ENCODE measurements around the gene FHIT. TPM values are rescaled to one million over a fixed set of nuclear protein-coding genes. Genes with fewer than 3 reads are reported as not detected.

The FHIT gene
- total RNA-seq, 4 donors from 2014 or later = 7.5 to 20.1 (median 13.5) TPM

DNA sequence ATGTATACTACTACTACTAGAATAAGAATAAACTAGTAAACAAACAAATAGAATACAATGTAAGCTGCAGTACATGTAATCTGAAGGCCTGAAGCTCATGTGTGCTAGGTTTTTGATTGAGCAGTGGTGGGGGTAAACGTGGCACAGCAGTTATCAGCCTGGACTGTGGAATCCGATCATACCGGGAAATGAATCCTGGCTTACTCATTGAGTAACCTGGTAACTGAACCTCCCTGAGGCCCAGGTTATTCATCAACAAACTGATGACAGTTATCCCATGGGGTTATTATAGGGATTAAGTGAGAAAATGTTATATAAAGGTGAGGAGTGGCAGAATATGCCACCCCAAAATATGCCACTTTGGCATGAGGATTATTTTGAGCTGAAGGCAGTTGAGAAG lies 339.1 kb downstream of the FHIT start:
- Histone ChIP-seq H3K9me3 (no peaks in the 10 kb centered on the region), H3K36me3 (no peaks in the 10 kb centered on the region), H3K4me3 (no peak overlapping the region), H3K27me3 (no peaks in the 10 kb centered on the region), H3K27ac (no peak overlapping the region), H3K4me1 (no peaks in the 10 kb centered on the region)
- intact Hi-C loops (cut with DNase I; ENCODE audit: low total_unique reads) (no loop called here), in situ Hi-C loops (cut with MboI; ENCODE audit: low pct_ligation_motif_present in 1 of 4, low pct_unique_long_range_greater_than_20kb in 1 of 4, low sequenced_read_pairs in 3 of 4) (no loop called here)
- TF ChIP-seq POLR2A (IDR thresholded peaks at IDR 0.05) (no peak), CTCF (IDR thresholded peaks at IDR 0.05) (no peak), EP300 (IDR thresholded peaks at IDR 0.05; ENCODE audit: low read depth) (no peak), POLR2AphosphoS5 (IDR thresholded peaks at IDR 0.05) (no peak)
- DNase-seq = no peak
- WGBS, 2 donors (ENCODE audit: low coverage in 1 of 2) = 90% methylated on average over 3 of the region's 3 CpGs; no CpG with 5 or more reads in 1 of the 2 donors

- intact Hi-C loops (cut with DNase I; ENCODE audit: low total_unique reads) (no loop called here), in situ Hi-C loops (cut with MboI; ENCODE audit: low pct_ligation_motif_present in 1 of 4, low pct_unique_long_range_greater_than_20kb in 1 of 4, low sequenced_read_pairs in 3 of 4) (no loop called here)
- DNase-seq = no peak
- Histone ChIP-seq H3K4me3 (no peak overlapping the region), H3K27ac (no peak overlapping the region), H3K9me3 (no peaks in the 10 kb centered on the region), H3K4me1 (no peaks in the 10 kb centered on the region), H3K36me3 (no peaks in the 10 kb centered on the region), H3K27me3 (no peaks in the 10 kb centered on the region)
- TF ChIP-seq POLR2A (IDR thresholded peaks at IDR 0.05) = no peak
- WGBS, 2 donors (ENCODE audit: low coverage in 1 of 2) = 71 to 72% methylated on average over 2 of the region's 2 CpGs
Measured at GRCh38 chr3:60909526-60909925, 341.7 kb downstream of the FHIT start.

DNA sequence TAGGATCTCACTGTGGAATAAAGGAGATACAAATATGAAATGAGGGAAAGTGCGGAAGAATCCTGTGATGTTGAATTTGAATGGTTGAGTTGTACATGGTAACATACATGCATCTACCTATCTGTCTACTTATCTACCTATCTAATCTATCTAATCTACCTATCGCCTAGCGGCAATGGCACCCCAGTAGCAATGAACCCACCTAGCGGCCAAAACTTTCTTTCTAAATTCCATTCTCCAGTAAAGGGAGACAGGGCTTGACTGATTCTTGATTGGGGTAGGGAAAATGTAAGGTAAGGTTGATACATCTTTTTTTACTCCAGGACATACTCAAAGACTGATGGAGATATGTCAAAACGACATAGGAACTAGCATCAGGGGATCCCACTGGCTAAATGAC lies 345.0 kb downstream of the FHIT start:
- H3K4me3 ChIP-seq = no peak overlapping the region
- H3K27ac ChIP-seq = no peak overlapping the region
- H3K27me3 ChIP-seq = no peaks in the 10 kb centered on the region
- WGBS, 2 donors (ENCODE audit: low coverage in 1 of 2) = 91 to 93% methylated on average over 5 of the region's 5 CpGs
- H3K4me1 ChIP-seq = no peaks in the 10 kb centered on the region
- in situ Hi-C loops (cut with MboI; ENCODE audit: low pct_ligation_motif_present in 1 of 4, low pct_unique_long_range_greater_than_20kb in 1 of 4, low sequenced_read_pairs in 3 of 4) = no loop called here
- no peaks in the 10 kb centered on the region for H3K9me3 ChIP-seq
- H3K36me3 ChIP-seq = no peaks in the 10 kb centered on the region
- intact Hi-C loops (cut with DNase I; ENCODE audit: low total_unique reads) = no loop called here
- no peak for TF ChIP-seq EP300 (IDR thresholded peaks at IDR 0.05; ENCODE audit: low read depth)
- TF ChIP-seq POLR2A (IDR thresholded peaks at IDR 0.05) = no peak
- TF ChIP-seq CTCF (IDR thresholded peaks at IDR 0.05) = no peak
- no peak for TF ChIP-seq POLR2AphosphoS5 (IDR thresholded peaks at IDR 0.05)
- DNase-seq = no peak

GRCh38 chr3:60898321-60898720 lies 352.9 kb downstream of the FHIT start:
- WGBS, 2 donors (ENCODE audit: low coverage in 1 of 2) = 81 to 88% methylated on average over 1 of the region's 1 CpG
- Histone ChIP-seq H3K4me3 (no peak overlapping the region), H3K4me1 (no peaks in the 10 kb centered on the region), H3K9me3 (no peaks in the 10 kb centered on the region), H3K36me3 (no peaks in the 10 kb centered on the region), H3K27ac (no peak overlapping the region), H3K27me3 (no peaks in the 10 kb centered on the region)
- TF ChIP-seq EP300 (IDR thresholded peaks at IDR 0.05; ENCODE audit: low read depth) (no peak), POLR2A (IDR thresholded peaks at IDR 0.05) (no peak), CTCF (IDR thresholded peaks at IDR 0.05) (no peak), POLR2AphosphoS5 (IDR thresholded peaks at IDR 0.05) (no peak)
- intact Hi-C loops (cut with DNase I; ENCODE audit: low total_unique reads) (no loop called here), in situ Hi-C loops (cut with MboI; ENCODE audit: low pct_ligation_motif_present in 1 of 4, low pct_unique_long_range_greater_than_20kb in 1 of 4, low sequenced_read_pairs in 3 of 4) (no loop called here)
- no peak for DNase-seq

DNA sequence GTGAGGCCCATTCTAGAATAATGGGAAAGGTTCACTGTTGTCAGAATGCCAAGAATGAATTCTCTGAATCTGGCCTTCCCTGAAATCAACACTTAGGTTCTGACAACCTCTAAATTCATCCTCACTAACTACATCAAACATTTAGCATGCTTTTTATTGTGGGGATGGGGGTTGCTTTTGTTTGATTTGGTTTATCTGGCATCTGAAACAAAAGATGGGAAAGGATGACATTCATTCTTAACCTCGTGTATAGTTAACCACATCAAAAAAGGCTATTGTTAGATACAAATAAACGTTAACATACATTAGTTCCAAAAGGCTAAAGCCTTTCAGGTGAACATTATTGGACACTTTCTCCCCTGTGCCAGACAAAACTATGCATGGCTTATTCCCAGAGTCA lies 357.3 kb downstream of the FHIT start:
- WGBS, 2 donors (ENCODE audit: low coverage in 1 of 2) = 57 to 78% methylated on average over 2 of the region's 2 CpGs
- no peak for DNase-seq
- Histone ChIP-seq H3K4me1 (no peaks in the 10 kb centered on the region), H3K36me3 (no peaks in the 10 kb centered on the region), H3K27me3 (no peaks in the 10 kb centered on the region), H3K9me3 (no peaks in the 10 kb centered on the region), H3K4me3 (no peak overlapping the region), H3K27ac (no peak overlapping the region)
- intact Hi-C loops (cut with DNase I; ENCODE audit: low total_unique reads) = no loop called here
- TF ChIP-seq EP300 (IDR thresholded peaks at IDR 0.05; ENCODE audit: low read depth) = no peak
- TF ChIP-seq CTCF (IDR thresholded peaks at IDR 0.05) = no peak
- TF ChIP-seq POLR2AphosphoS5 (IDR thresholded peaks at IDR 0.05) = no peak
- no peak for TF ChIP-seq POLR2A (IDR thresholded peaks at IDR 0.05)
- in situ Hi-C loops (cut with MboI; ENCODE audit: low pct_ligation_motif_present in 1 of 4, low pct_unique_long_range_greater_than_20kb in 1 of 4, low sequenced_read_pairs in 3 of 4) = no loop called here

Data from transverse colon (tissue), 4 donors.